SK-N-SH (cell line): ENCODE results near the gene MAST4. TPM values are rescaled to one million over a fixed set of nuclear protein-coding genes. Genes with fewer than 3 reads are reported as not detected.

Source experiments
- CTCF ChIA-PET: fragments of 300-600, 350-600 bp; formaldehyde crosslinking; extraction: SDS; loops from one replicate; lab custom pipeline; 2021; lab: Yijun Ruan, JAX
- POLR2A ChIA-PET: fragments of 350-600 bp; sonication (Branson Sonifier 250); formaldehyde crosslinking; extraction: SDS; loops from one replicate; lab custom pipeline; 2020; ENCODE audit warnings: antibody characterized with exemption, inconsistent platforms; lab: Yijun Ruan, JAX
- DNase-seq: peaks from one replicate; pipeline ENCODE4 v3.0.0; 2012
- H2AFZ ChIP-seq: fragments of 200-600 bp; sonication (generic); 2 replicates; pipeline ENCODE4 v1.8.1; 2016; ENCODE audit warnings: antibody characterized with exemption, mild to moderate bottlenecking, low read depth
- H3F3A ChIP-seq: fragments of 200-600 bp; sonication (generic); replicated peaks from 2 replicates; pipeline ENCODE3; 2016; ENCODE audit warnings: antibody characterized with exemption, mild to moderate bottlenecking; ENCODE audit not compliant: insufficient read depth
- H3K27ac ChIP-seq, 2 experiments: fragments of 200-500 bp in 1 of 2; fragments of 200-600 bp in 1 of 2; sonication (Bioruptor generic) in 1 of 2; sonication (generic), shearing (Covaris generic) in 1 of 2; 2 replicates each; pipeline versions ENCODE4 v1.5.1 to v1.6.1; 2014 to 2016; ENCODE audit warnings: low read depth in 2 of 2, inconsistent platforms in 1 of 2, low read length in 1 of 2, mild to moderate bottlenecking in 1 of 2, mixed read lengths in 1 of 2
- H3K27me3 ChIP-seq: fragments of 200-600 bp; sonication (generic), shearing (Covaris generic); 2 replicates; pipeline ENCODE4 v1.6.1; 2016; ENCODE audit warnings: mixed run types; ENCODE audit not compliant: insufficient read depth
- H3K36me3 ChIP-seq, 2 experiments: fragments of 200-500 bp in 1 of 2; fragments of 200-600 bp in 1 of 2; sonication (Bioruptor generic) in 1 of 2; sonication (generic) in 1 of 2; replicated peaks in 1 of 2; 2 replicates each; pipeline versions ENCODE3 to v1.5.1; 2014 to 2016; ENCODE audit warnings: low read length in 1 of 2, mild to moderate bottlenecking in 1 of 2; ENCODE audit not compliant: insufficient read depth in 2 of 2, control insufficient read depth in 1 of 2
- H3K4me1 ChIP-seq, 2 experiments: fragments of 200-500 bp in 1 of 2; fragments of 200-600 bp in 1 of 2; sonication (Bioruptor generic) in 1 of 2; sonication (generic), shearing (Covaris generic) in 1 of 2; 2 replicates each; pipeline versions ENCODE4 v1.5.1 to v1.6.1; 2014 to 2016; ENCODE audit warnings: low read depth in 1 of 2, low read length in 1 of 2, mixed run types in 1 of 2; ENCODE audit not compliant: insufficient read depth in 2 of 2, control insufficient read depth in 1 of 2
- H3K4me2 ChIP-seq: fragments of 200-600 bp; sonication (generic), shearing (Covaris generic); 2 replicates; pipeline ENCODE4 v1.6.1; 2017; ENCODE audit warnings: mixed run types
- H3K4me3 ChIP-seq, 2 experiments: fragments of 200-500 bp in 1 of 2; fragments of 200-600 bp in 1 of 2; sonication (Bioruptor generic) in 1 of 2; sonication (generic), shearing (Covaris generic) in 1 of 2; 2 replicates each; pipeline versions ENCODE4 v1.5.1 to v1.8.1; 2014 to 2016; ENCODE audit warnings: low read depth in 2 of 2, inconsistent platforms in 1 of 2, low read length in 1 of 2, mild to moderate bottlenecking in 1 of 2, mixed read lengths in 1 of 2, moderate library complexity in 1 of 2
- H3K79me2 ChIP-seq: fragments of 200-600 bp; sonication (generic); 2 replicates; pipeline ENCODE4 v1.8.1; 2017; ENCODE audit warnings: mild to moderate bottlenecking; ENCODE audit not compliant: insufficient read depth
- H3K9ac ChIP-seq: fragments of 200-600 bp; sonication (generic); 2 replicates; pipeline ENCODE4 v1.6.1; 2017; ENCODE audit warnings: mixed run types
- H3K9me2 ChIP-seq: fragments of 200-600 bp; sonication (generic); 2 replicates; pipeline ENCODE4 v1.6.1; 2017; ENCODE audit warnings: mixed run types
- H3K9me3 ChIP-seq: fragments of 200-600 bp; sonication (generic); 2 replicates; pipeline ENCODE4 v1.6.1; 2017; ENCODE audit warnings: mixed run types, mild to moderate bottlenecking, moderate library complexity
- H4K20me1 ChIP-seq: fragments of 200-600 bp; sonication (generic); 2 replicates; pipeline ENCODE4 v1.6.1; 2017; ENCODE audit warnings: mild to moderate bottlenecking, mixed run types; ENCODE audit not compliant: insufficient read depth
- CHD2 ChIP-seq: fragments of 150-350 bp; IDR thresholded peaks from 2 replicates; pipeline ENCODE4 v1.6.1; 2018; ENCODE audit warnings: low read length; ENCODE audit not compliant: partially characterized antibody
- FOSL2 ChIP-seq: IDR thresholded peaks from 2 replicates; pipeline ENCODE4 v1.4.0; 2012; ENCODE audit warnings: low read depth, mild to moderate bottlenecking, moderate library complexity, borderline replicate concordance
- FOXJ3 ChIP-seq: sonication (generic); formaldehyde crosslinking; IDR thresholded peaks from 2 replicates; pipeline ENCODE4 v1.5.1; 2020; ENCODE audit warnings: mild to moderate bottlenecking, missing genetic modification reagents
- GABPA ChIP-seq: IDR thresholded peaks from 2 replicates; pipeline ENCODE4 v1.4.0; 2012; ENCODE audit warnings: low read depth, mild to moderate bottlenecking
- GATA2 ChIP-seq: sonication (generic); formaldehyde crosslinking; IDR thresholded peaks from 2 replicates; pipeline ENCODE4 v1.5.0; 2020; ENCODE audit warnings: mild to moderate bottlenecking, missing genetic modification reagents
- JUND ChIP-seq: IDR thresholded peaks from 2 replicates; pipeline ENCODE4 v1.4.0; 2012
- MXI1 ChIP-seq: IDR thresholded peaks from 2 replicates; pipeline ENCODE4 v1.6.1; 2012; ENCODE audit warnings: mild to moderate bottlenecking, low read depth, low read length, improper control_type of control experiment
- NFIC ChIP-seq: IDR thresholded peaks from 2 replicates; pipeline ENCODE4 v1.4.0; 2012; ENCODE audit warnings: borderline replicate concordance
- NRF1 ChIP-seq: IDR thresholded peaks from 2 replicates; pipeline ENCODE4 v1.6.1; 2012; ENCODE audit warnings: low read depth, mild to moderate bottlenecking, low read length
- POLR2AphosphoS5 ChIP-seq: IDR thresholded peaks from 2 replicates; pipeline ENCODE4 v1.6.1; 2012; ENCODE audit warnings: low read depth, low read length
- RAD21 ChIP-seq: IDR thresholded peaks from 2 replicates; pipeline ENCODE4 v1.6.1; 2012; ENCODE audit warnings: mild to moderate bottlenecking, low read length
- RFX5 ChIP-seq: IDR thresholded peaks from 2 replicates; pipeline ENCODE4 v1.6.1; 2012; ENCODE audit warnings: mild to moderate bottlenecking, improper control_type of control experiment, low read length
- SIN3A ChIP-seq: IDR thresholded peaks from 2 replicates; pipeline ENCODE4 v1.6.1; 2012; ENCODE audit warnings: low read depth, mild to moderate bottlenecking, low read length, moderate library complexity, borderline replicate concordance
- TEAD4 ChIP-seq: IDR thresholded peaks from 2 replicates; pipeline ENCODE4 v1.4.0; 2012; ENCODE audit warnings: mild to moderate bottlenecking, borderline replicate concordance; ENCODE audit not compliant: insufficient read depth
- WGBS: methylation state at CpG from one replicate; pipeline ENCODE4 v1.1.6; 2017; ENCODE audit warnings: low lambda C conversion rate; 5-methylcytosine and 5-hydroxymethylcytosine counted together
- polyA plus RNA-seq, 3 experiments: library from polyadenylated mRNA; depleted of rRNA; stranded (reverse); fragments of >200 nt; gene quantifications; 2 replicates each; pipeline ENCODE4 v1.2.3, GENCODE V29; 2012
- TF ChIP-seq, protein P1 (sequence below): IDR thresholded peaks from 2 replicates; pipeline ENCODE4; 2012
- TF ChIP-seq, protein P2 (sequence below): IDR thresholded peaks from 2 replicates; pipeline ENCODE4 v1.4.0; 2012; ENCODE audit warnings: low read depth, borderline replicate concordance
- TF ChIP-seq, protein P3 (sequence below): fragments of 200-600 bp; sonication (generic); IDR thresholded peaks from 2 replicates; pipeline ENCODE4 v1.6.1; 2017; ENCODE audit warnings: antibody characterized with exemption, mild to moderate bottlenecking, moderate library complexity
- TF ChIP-seq, protein P4 (sequence below): IDR thresholded peaks from 2 replicates; pipeline ENCODE4 v1.4.0; 2012; ENCODE audit warnings: low read depth
- TF ChIP-seq, protein P5 (sequence below): IDR thresholded peaks from 2 replicates; pipeline ENCODE4 v1.4.0; 2012; ENCODE audit warnings: low read depth, borderline replicate concordance
- TF ChIP-seq, protein P6 (sequence below): fragments of 150-350 bp; IDR thresholded peaks from 2 replicates; pipeline ENCODE4 v1.6.1; 2016; ENCODE audit warnings: mild to moderate bottlenecking, low read depth, low read length

Gene MAST4
- polyA plus RNA-seq, 1 of the 3 experiments (the other 2 are of a cell fraction): 2.2 TPM

DNA sequence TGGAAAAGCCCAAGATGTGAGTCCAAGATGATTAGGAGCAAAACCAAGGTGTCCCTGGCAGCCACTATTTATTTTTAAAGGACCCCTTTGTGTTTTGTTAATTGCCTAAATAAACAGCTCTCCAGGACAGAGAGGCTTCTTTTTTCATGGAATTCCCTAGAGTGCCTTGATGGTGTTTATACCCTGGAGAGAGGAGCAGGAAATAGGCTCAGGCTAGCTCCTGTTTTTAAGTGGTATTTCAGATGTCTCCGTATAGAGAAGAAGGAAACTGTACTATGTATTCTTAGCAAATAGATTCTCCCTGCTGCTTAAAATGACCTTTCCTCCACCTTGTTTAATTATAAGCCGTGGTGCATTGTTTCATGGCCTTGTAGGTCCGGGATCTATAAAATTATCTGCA is 308.0 kb downstream of the MAST4 start:
- Histone ChIP-seq H3K4me1 (no peaks in the 10 kb centered on the region), H3K36me3 (no peaks in the 10 kb centered on the region)
- TF ChIP-seq NRF1 (no peak), GATA2 (no peak), GABPA (no peak), NFIC (no peak), RFX5 (no peak), POLR2AphosphoS5 (no peak), SIN3A (no peak), MXI1 (no peak), FOXJ3 (CRISPR knock-in tag) (no peak), RAD21 (no peak), FOSL2 (no peak), JUND (no peak)
- TF ChIP-seq, protein P1, sequence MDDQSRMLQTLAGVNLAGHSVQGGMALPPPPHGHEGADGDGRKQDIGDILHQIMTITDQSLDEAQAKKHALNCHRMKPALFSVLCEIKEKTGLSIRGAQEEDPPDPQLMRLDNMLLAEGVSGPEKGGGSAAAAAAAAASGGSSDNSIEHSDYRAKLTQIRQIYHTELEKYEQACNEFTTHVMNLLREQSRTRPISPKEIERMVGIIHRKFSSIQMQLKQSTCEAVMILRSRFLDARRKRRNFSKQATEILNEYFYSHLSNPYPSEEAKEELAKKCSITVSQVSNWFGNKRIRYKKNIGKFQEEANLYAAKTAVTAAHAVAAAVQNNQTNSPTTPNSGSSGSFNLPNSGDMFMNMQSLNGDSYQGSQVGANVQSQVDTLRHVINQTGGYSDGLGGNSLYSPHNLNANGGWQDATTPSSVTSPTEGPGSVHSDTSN: no peak
- TF ChIP-seq, protein P2, sequence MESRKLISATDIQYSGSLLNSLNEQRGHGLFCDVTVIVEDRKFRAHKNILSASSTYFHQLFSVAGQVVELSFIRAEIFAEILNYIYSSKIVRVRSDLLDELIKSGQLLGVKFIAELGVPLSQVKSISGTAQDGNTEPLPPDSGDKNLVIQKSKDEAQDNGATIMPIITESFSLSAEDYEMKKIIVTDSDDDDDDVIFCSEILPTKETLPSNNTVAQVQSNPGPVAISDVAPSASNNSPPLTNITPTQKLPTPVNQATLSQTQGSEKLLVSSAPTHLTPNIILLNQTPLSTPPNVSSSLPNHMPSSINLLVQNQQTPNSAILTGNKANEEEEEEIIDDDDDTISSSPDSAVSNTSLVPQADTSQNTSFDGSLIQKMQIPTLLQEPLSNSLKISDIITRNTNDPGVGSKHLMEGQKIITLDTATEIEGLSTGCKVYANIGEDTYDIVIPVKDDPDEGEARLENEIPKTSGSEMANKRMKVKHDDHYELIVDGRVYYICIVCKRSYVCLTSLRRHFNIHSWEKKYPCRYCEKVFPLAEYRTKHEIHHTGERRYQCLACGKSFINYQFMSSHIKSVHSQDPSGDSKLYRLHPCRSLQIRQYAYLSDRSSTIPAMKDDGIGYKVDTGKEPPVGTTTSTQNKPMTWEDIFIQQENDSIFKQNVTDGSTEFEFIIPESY: no peak
- TF ChIP-seq, protein P3, sequence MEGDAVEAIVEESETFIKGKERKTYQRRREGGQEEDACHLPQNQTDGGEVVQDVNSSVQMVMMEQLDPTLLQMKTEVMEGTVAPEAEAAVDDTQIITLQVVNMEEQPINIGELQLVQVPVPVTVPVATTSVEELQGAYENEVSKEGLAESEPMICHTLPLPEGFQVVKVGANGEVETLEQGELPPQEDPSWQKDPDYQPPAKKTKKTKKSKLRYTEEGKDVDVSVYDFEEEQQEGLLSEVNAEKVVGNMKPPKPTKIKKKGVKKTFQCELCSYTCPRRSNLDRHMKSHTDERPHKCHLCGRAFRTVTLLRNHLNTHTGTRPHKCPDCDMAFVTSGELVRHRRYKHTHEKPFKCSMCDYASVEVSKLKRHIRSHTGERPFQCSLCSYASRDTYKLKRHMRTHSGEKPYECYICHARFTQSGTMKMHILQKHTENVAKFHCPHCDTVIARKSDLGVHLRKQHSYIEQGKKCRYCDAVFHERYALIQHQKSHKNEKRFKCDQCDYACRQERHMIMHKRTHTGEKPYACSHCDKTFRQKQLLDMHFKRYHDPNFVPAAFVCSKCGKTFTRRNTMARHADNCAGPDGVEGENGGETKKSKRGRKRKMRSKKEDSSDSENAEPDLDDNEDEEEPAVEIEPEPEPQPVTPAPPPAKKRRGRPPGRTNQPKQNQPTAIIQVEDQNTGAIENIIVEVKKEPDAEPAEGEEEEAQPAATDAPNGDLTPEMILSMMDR: no peak
- TF ChIP-seq, all 33 proteins: peak for 0
- DNase-seq: no peak
- POLR2A ChIA-PET: no interaction called here
- Histone ChIP-seq H3K4me3 (no peak overlapping the region), H3K79me2 (no peaks in the 10 kb centered on the region), H3K4me2 (no peak overlapping the region), H3K9me2 (no peaks in the 10 kb centered on the region), H3K9me3 (no peaks in the 10 kb centered on the region), H4K20me1 (no peaks in the 10 kb centered on the region), H3K9ac (no peak overlapping the region), H3K27me3 (no peaks in the 10 kb centered on the region; the same call in 1 of the 2 replicates), H3F3A (no peaks in the 10 kb centered on the region), H3K27ac (no peak overlapping the region), H2AFZ (no peak overlapping the region)
- CTCF ChIA-PET: no interaction called here
- WGBS: 62% methylated on average over 3 of the region's 3 CpGs

DNA sequence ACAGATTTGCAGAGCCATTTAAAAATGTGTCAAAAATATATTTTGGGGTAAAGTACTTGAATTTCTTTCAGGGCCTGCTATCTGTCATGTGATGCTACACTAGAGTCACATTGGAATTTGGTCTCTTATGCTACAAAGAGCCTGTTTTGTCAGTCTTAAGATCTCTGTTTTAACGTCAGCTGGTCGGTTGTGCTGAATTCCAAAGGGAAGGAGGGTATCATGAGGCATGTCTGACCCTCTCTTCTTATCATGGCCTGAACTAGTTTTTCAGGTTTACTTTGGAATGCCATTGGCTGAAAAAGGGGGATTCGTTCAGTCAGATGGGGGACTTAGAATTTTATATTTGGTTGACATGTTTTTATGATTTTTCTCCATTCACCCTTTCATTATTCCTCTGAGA is 309.8 kb downstream of the MAST4 start:
- ChIA-PET CTCF (no interaction called here), POLR2A (no interaction called here)
- Histone ChIP-seq H3F3A (no peaks in the 10 kb centered on the region), H4K20me1 (no peaks in the 10 kb centered on the region), H3K27me3 (no peaks in the 10 kb centered on the region; the same call in 1 of the 2 replicates), H3K4me3 (no peak overlapping the region), H3K4me1 (no peaks in the 10 kb centered on the region), H3K36me3 (no peaks in the 10 kb centered on the region), H3K79me2 (no peaks in the 10 kb centered on the region), H3K4me2 (no peak overlapping the region), H3K9me2 (no peaks in the 10 kb centered on the region), H2AFZ (no peak overlapping the region), H3K27ac (no peak overlapping the region), H3K9me3 (no peaks in the 10 kb centered on the region), H3K9ac (no peak overlapping the region)
- no peak for DNase-seq
- 66% methylated on average over 3 of the region's 3 CpGs for WGBS
- TF ChIP-seq, protein P2: no peak
- TF ChIP-seq CHD2 (no peak), NFIC (no peak), MXI1 (no peak), GABPA (no peak), TEAD4 (no peak), JUND (no peak)
- TF ChIP-seq, protein P4, sequence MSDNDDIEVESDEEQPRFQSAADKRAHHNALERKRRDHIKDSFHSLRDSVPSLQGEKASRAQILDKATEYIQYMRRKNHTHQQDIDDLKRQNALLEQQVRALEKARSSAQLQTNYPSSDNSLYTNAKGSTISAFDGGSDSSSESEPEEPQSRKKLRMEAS: no peak
- TF ChIP-seq, protein P5, sequence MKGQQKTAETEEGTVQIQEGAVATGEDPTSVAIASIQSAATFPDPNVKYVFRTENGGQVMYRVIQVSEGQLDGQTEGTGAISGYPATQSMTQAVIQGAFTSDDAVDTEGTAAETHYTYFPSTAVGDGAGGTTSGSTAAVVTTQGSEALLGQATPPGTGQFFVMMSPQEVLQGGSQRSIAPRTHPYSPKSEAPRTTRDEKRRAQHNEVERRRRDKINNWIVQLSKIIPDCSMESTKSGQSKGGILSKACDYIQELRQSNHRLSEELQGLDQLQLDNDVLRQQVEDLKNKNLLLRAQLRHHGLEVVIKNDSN: no peak
- TF ChIP-seq, protein P6, sequence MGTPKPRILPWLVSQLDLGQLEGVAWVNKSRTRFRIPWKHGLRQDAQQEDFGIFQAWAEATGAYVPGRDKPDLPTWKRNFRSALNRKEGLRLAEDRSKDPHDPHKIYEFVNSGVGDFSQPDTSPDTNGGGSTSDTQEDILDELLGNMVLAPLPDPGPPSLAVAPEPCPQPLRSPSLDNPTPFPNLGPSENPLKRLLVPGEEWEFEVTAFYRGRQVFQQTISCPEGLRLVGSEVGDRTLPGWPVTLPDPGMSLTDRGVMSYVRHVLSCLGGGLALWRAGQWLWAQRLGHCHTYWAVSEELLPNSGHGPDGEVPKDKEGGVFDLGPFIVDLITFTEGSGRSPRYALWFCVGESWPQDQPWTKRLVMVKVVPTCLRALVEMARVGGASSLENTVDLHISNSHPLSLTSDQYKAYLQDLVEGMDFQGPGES: no peak
